IMR-90 (cell line): ENCODE data around the gene ORC1. TPM values are rescaled to one million over a fixed set of nuclear protein-coding genes. Genes with fewer than 3 reads are reported as not detected.

Source experiments
- ATAC-seq: fragments of 200-7000 bp; cut with Tn5 transposase; 2 replicates; pipeline ENCODE4 v1.9.1; 2020; ENCODE audit warnings: low read depth, mild to moderate bottlenecking, moderate library complexity
- BruUV-seq: library from RNA; stranded (reverse); fragments of 400-500 nt; replicated peaks from 2 replicates; lab custom pipeline; 2021; lab: Mats Ljungman, UMichigan
- CTCF ChIA-PET: fragments of 300-600 bp; formaldehyde crosslinking; extraction: SDS; loops from one replicate; lab custom pipeline; 2021; ENCODE audit warnings: antibody characterized with exemption; lab: Yijun Ruan, JAX
- POLR2A ChIA-PET: fragments of 300-600 bp; sonication (Branson Sonifier 250); formaldehyde crosslinking; loops from one replicate; lab custom pipeline; 2022; ENCODE audit warnings: antibody characterized with exemption; ENCODE audit not compliant: unreplicated experiment; lab: Charles Lee
- DNase-seq: peaks from one replicate; pipeline ENCODE4 v3.0.0; 2013
- H2AFZ ChIP-seq: replicated peaks from 2 replicates; pipeline ENCODE3; 2013; ENCODE audit warnings: low read length, mild to moderate bottlenecking; ENCODE audit not compliant: poor library complexity
- H2AK5ac ChIP-seq: 2 replicates; pipeline ENCODE4 v1.6.1; 2013; ENCODE audit warnings: low read depth, low read length, inconsistent platforms
- H2AK9ac ChIP-seq: replicated peaks from 2 replicates; pipeline ENCODE3; 2013; ENCODE audit warnings: mild to moderate bottlenecking, low read depth, low read length, moderate library complexity; ENCODE audit not compliant: poor library complexity
- H2BK120ac ChIP-seq: 2 replicates; pipeline ENCODE4 v1.6.1; 2013; ENCODE audit warnings: low read depth, low read length, inconsistent platforms
- H2BK15ac ChIP-seq: 3 replicates; pipeline ENCODE4 v1.6.1; 2013; ENCODE audit warnings: low read depth, low read length, inconsistent platforms
- H2BK20ac ChIP-seq: 2 replicates; pipeline ENCODE4 v1.6.1; 2013; ENCODE audit warnings: low read depth, mild to moderate bottlenecking, inconsistent platforms, low read length, moderate library complexity
- H2BK5ac ChIP-seq: 2 replicates; pipeline ENCODE4 v1.6.1; 2013; ENCODE audit warnings: mild to moderate bottlenecking, low read depth, low read length, inconsistent platforms; ENCODE audit not compliant: poor library complexity, severe bottlenecking
- H3K14ac ChIP-seq: replicated peaks from 2 replicates; pipeline ENCODE4 v1.6.1; 2013; ENCODE audit warnings: low read depth, low read length, inconsistent platforms
- H3K18ac ChIP-seq: 2 replicates; pipeline ENCODE4 v1.6.1; 2013; ENCODE audit warnings: low read depth, low read length, control low read depth
- H3K23ac ChIP-seq: 2 replicates; pipeline ENCODE4 v1.6.1; 2013; ENCODE audit warnings: low read depth, low read length, inconsistent platforms
- H3K27ac ChIP-seq: 2 replicates; pipeline ENCODE4 v1.5.1; 2013; ENCODE audit warnings: mild to moderate bottlenecking, control low read depth, low read length; ENCODE audit not compliant: insufficient read depth
- H3K27me3 ChIP-seq: 2 replicates; pipeline ENCODE4 v1.6.1; 2013; ENCODE audit warnings: low read length; ENCODE audit not compliant: control insufficient read depth, insufficient read depth
- H3K36me3 ChIP-seq: 2 replicates; pipeline ENCODE4 v1.6.1; 2013; ENCODE audit warnings: low read length, mixed read lengths; ENCODE audit not compliant: control insufficient read depth, insufficient read depth
- H3K4ac ChIP-seq: 2 replicates; pipeline ENCODE4 v1.6.1; 2013; ENCODE audit warnings: low read depth, low read length, inconsistent platforms
- H3K4me1 ChIP-seq: 2 replicates; pipeline ENCODE4 v1.6.1; 2013; ENCODE audit warnings: low read length, mixed read lengths; ENCODE audit not compliant: control insufficient read depth, insufficient read depth
- H3K4me2 ChIP-seq: 2 replicates; pipeline ENCODE4 v1.6.1; 2013; ENCODE audit warnings: low read depth, mild to moderate bottlenecking, control low read depth, low read length, moderate library complexity
- H3K4me3 ChIP-seq: 2 replicates; pipeline ENCODE4 v1.5.1; 2013; ENCODE audit warnings: low read depth, mild to moderate bottlenecking, control low read depth, low read length, moderate library complexity; ENCODE audit not compliant: insufficient read depth
- H3K56ac ChIP-seq: 2 replicates; pipeline ENCODE4 v1.6.1; 2013; ENCODE audit warnings: low read length, inconsistent platforms; ENCODE audit not compliant: insufficient read depth; ENCODE audit errors: extremely low read depth
- H3K79me1 ChIP-seq, 2 experiments: 2 replicates each; pipeline ENCODE4 v1.6.1; 2013; ENCODE audit warnings: low read length in 2 of 2, inconsistent platforms in 1 of 2, low read depth in 1 of 2
- H3K9ac ChIP-seq: 2 replicates; pipeline ENCODE4 v1.6.1; 2013; ENCODE audit warnings: low read depth, low read length, control low read depth
- H3K9me1 ChIP-seq: 2 replicates; pipeline ENCODE4 v1.6.1; 2013; ENCODE audit warnings: low read length, inconsistent platforms; ENCODE audit not compliant: insufficient read depth
- H3K9me3 ChIP-seq: 2 replicates; pipeline ENCODE4 v1.6.1; 2013; ENCODE audit warnings: low read length; ENCODE audit not compliant: control insufficient read depth, insufficient read depth
- H4K20me1 ChIP-seq: 2 replicates; pipeline ENCODE4 v1.6.1; 2013; ENCODE audit warnings: low read length, inconsistent platforms; ENCODE audit not compliant: insufficient read depth
- H4K5ac ChIP-seq: 2 replicates; pipeline ENCODE4 v1.6.1; 2013; ENCODE audit warnings: mild to moderate bottlenecking, low read depth, low read length, control low read depth
- H4K8ac ChIP-seq, 2 experiments: 2 replicates each; pipeline ENCODE4 v1.6.1; 2013; ENCODE audit warnings: low read depth in 2 of 2, low read length in 2 of 2, control low read depth in 1 of 2, inconsistent platforms in 1 of 2
- H4K91ac ChIP-seq: 2 replicates; pipeline ENCODE4 v1.6.1; 2013; ENCODE audit warnings: low read depth, low read length, inconsistent platforms; ENCODE audit not compliant: insufficient read depth
- CEBPB ChIP-seq: IDR thresholded peaks from 2 replicates; pipeline ENCODE4 v1.6.1; 2012; ENCODE audit warnings: low read depth, low read length, improper control_type of control experiment
- WGBS, 2 experiments: methylation state at CpG; one replicate each; pipeline versions ENCODE4 v1.1.5 to v1.1.7; 2013; ENCODE audit warnings: missing lambda C conversion rate in 2 of 2; ENCODE audit not compliant: insufficient read length in 1 of 2; ENCODE audit errors: extremely low coverage in 2 of 2; 5-methylcytosine and 5-hydroxymethylcytosine counted together
- dilution Hi-C: fragments of 300-500 bp; cut with HindIII; formaldehyde crosslinking; loops from one replicate; pipeline ENCODE4 v1.14.3; 2018; ENCODE audit warnings: low sequenced_read_pairs; ENCODE audit not compliant: unreplicated experiment
- in situ Hi-C: fragments of 300-500 bp; cut with MboI; formaldehyde crosslinking; loops from 3 replicates; pipeline ENCODE4 v1.14.3; 2019; ENCODE audit warnings: low sequenced_read_pairs, inconsistent platforms, mixed read lengths
- intact Hi-C: fragments of 100-400 bp; cut with micrococcal nuclease; formaldehyde crosslinking; loops from 2 replicates; pipeline ENCODE4 v1.10.0; 2022
- polyA plus RNA-seq, 3 experiments: library from polyadenylated mRNA; depleted of rRNA; stranded (reverse); fragments of >200 nt; gene quantifications; 2 replicates each; pipeline ENCODE4 v1.2.3, GENCODE V29; 2012; ENCODE audit warnings: low replicate concordance in 1 of 3
- total RNA-seq: library from RNA; depleted of rRNA; stranded (reverse); fragments of >200 nt; gene quantifications from 2 replicates; pipeline ENCODE4 v1.2.3, GENCODE V29; 2012

ORC1 gene
- total and polyA plus RNA-seq, 2 of the 4 experiments (the other 2 are of a cell fraction): 6.3 to 10.6 TPM

- in situ Hi-C loops (no loop called here), intact Hi-C loops (no loop called here), dilution Hi-C loops (no loop called here)
- Histone ChIP-seq H2AFZ (no peak overlapping the region), H3K36me3 (peaks cover 7% of the 10 kb centered on the region), H3K4me2 (no peak overlapping the region), H3K23ac (no peak overlapping the region), H3K79me1 (no peaks in the 10 kb centered on the region), H3K56ac (no peak overlapping the region), H2BK5ac (no peak overlapping the region), H3K9me3 (no peaks in the 10 kb centered on the region), H4K8ac (no peak overlapping the region), H3K4me3 (no peak overlapping the region), H3K4ac (no peak overlapping the region), H4K91ac (no peak overlapping the region), H3K14ac (no peak overlapping the region), H3K4me1 (no peaks in the 10 kb centered on the region; the same call in 1 of the 2 replicates), H3K18ac (no peak overlapping the region), H3K27ac (no peak overlapping the region), H2BK120ac (no peak overlapping the region), H2AK5ac (no peak overlapping the region), H3K9me1 (peaks cover 7% of the 10 kb centered on the region; the same call in 1 of the 2 replicates), H3K9ac (no peak overlapping the region), H2BK15ac (no peak overlapping the region), H3K27me3 (no peaks in the 10 kb centered on the region), H4K5ac (no peak overlapping the region), H4K20me1 (no peaks in the 10 kb centered on the region), H2AK9ac (no peak overlapping the region), H2BK20ac (no peak overlapping the region)
- TF ChIP-seq CEBPB: no peak
- ChIA-PET POLR2A (no interaction called here), CTCF (no interaction called here)
- DNase-seq (no peak), ATAC-seq (no peak)
- no CpG with 5 or more reads among the region's 3 CpGs for WGBS, 2 experiments
- BruUV-seq: no TSS peak
Observed at GRCh38 chr1:52343979-52344378, 60.2 kb downstream of the ORC1 start.
